GM21526 (cell line): ENCODE measurements around the gene CDCA3.
"Not testable (repeated sequence)": the region's sequence is repeated elsewhere in the genome, so short reads cannot be mapped to it uniquely, and the experiment has no call there.

Source experiments
- ATAC-seq: cut with Tn5 transposase; IDR thresholded peaks from one replicate; pipeline ENCODE4 v1.9.1; 2021; ENCODE audit warnings: moderate library complexity; ENCODE audit not compliant: unreplicated experiment, low FRiP score

The CDCA3 gene

GRCh38 chr12:6873094-6874014, 22.3 kb upstream of the CDCA3 start, which contains the start of gene SPSB2:
Gene SPSB2, minus strand, starts transcription at chr12:6873303. Its CDS starts 402 bp downstream, at chr12:6872901.
- ATAC-seq: peak; percentile 59

- peak; percentile 34 for ATAC-seq
These were observed 21.3 kb upstream of the CDCA3 start for GRCh38 chr12:6872073-6873048.

GRCh38 chr12:6871052-6871957, 20.2 kb upstream of the CDCA3 start:
- no peak for ATAC-seq

GRCh38 chr12:6870304-6870703, 19.2 kb upstream of the CDCA3 start:
- ATAC-seq: not testable (repeated sequence)

GRCh38 chr12:6869049-6870021, 18.2 kb upstream of the CDCA3 start:
- ATAC-seq: no peak

- ATAC-seq: no peak
These were observed 17.3 kb upstream of the CDCA3 start for GRCh38 chr12:6868211-6869048.

GRCh38 chr12:6867413-6868210, 16.5 kb upstream of the CDCA3 start, which contains the start of gene TPI1:
Gene TPI1, plus strand, starts transcription at chr12:6867531. Its CDS starts 36 bp downstream, at chr12:6867567.
- peak; percentile 46 for ATAC-seq

- ATAC-seq: no peak
These were observed 15.9 kb upstream of the CDCA3 start for GRCh38 chr12:6866920-6867412.

- ATAC-seq: no peak
These were observed 15.3 kb upstream of the CDCA3 start for GRCh38 chr12:6866163-6866919.

GRCh38 chr12:6865307-6865706, 14.2 kb upstream of the CDCA3 start:
- ATAC-seq: not testable (repeated sequence)

- no peak for ATAC-seq
These were observed 12.7 kb upstream of the CDCA3 start for GRCh38 chr12:6863586-6864321.

GRCh38 chr12:6863033-6863432, 11.9 kb upstream of the CDCA3 start:
- ATAC-seq: no peak

GRCh38 chr12:6861391-6861790, 10.3 kb upstream of the CDCA3 start:
- ATAC-seq: no peak

GRCh38 chr12:6860942-6861341, 9.9 kb upstream of the CDCA3 start:
- ATAC-seq: no peak

GRCh38 chr12:6860116-6860515, 9.0 kb upstream of the CDCA3 start:
- no peak for ATAC-seq
